Hepatic stellate cell (primary cell): Measurements from ENCODE around the gene SH2D3A.
"Not testable (repeated sequence)": the region's sequence is repeated elsewhere in the genome, so short reads cannot be mapped to it uniquely, and the experiment has no call there.

Source experiments
- DNase-seq: peaks from one replicate; pipeline ENCODE4 v3.0.0; 2011; ENCODE audit warnings: low spot score

Gene SH2D3A

DNA sequence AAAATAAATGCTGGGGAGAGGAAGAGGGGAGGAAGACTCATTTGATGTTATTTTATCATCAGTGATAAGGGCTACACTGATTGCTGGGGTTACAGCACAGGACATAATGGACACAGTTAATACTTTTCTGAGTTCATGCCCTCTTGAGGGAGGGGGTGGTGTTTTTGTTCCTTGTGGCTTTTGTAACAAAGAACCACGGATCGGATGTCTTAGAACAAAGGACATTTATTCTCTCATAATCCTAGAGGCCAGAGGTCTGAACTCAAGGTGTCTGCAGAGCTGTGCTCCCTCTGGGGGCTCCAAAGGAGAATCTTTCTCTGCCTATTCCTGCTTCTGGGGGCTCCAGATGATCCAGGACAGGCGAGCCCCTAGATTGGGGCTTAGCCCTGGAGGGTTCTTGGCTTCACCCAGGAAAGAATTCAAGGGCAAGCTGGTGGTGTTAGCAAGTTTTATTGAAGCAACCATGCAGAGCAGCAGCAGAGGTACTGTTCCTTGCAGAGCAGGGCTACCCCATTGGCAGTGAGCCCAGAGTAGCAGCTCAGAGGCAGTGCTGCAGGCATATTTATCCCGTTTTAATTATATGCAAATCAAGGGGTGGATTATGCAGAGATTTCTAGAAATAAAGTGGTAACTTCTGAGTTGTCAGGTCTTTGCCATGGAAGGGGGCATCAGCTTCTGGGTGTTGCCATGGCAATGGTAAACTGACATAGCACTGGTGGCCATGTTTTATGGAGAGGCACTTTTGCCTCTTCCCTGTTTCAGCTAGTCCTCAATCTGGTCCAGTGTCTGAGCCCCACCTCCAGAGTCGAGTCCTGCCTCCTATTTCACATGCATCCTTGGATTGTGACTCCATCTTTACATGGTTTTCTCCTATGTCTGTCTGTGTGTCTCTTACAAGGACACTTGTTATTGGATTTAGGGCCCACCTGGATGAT is 23.2 kb upstream of the SH2D3A start:
- no peak for DNase-seq

GRCh38 chr19:6788896-6789295 is 21.7 kb upstream of the SH2D3A start:
- DNase-seq, result no peak

GRCh38 chr19:6787393-6787792 is 20.2 kb upstream of the SH2D3A start:
- DNase-seq, result no peak

- DNase-seq, result no peak
Observed at GRCh38 chr19:6779206-6779605, 12.0 kb upstream of the SH2D3A start.

DNA sequence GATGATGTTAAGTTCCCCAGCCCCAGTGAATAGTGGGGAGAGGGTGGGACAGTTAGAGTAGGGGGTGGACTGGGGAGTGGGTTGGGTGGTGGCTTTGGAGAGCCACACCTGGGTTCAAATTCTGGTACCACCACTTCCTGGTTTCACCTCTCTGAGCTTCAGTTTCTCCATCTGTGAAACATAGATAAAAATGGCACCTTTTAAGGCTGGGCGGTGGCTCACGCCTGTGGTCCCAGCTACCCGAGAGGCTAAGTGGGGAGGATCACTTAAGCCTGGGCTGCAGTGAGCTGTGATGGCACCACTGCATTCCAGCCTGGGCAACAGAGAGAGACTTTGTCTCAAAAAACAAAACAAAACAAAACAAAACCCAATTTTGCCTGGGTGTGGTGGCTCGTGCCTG is 11.2 kb upstream of the SH2D3A start:
- DNase-seq, result no peak

DNA sequence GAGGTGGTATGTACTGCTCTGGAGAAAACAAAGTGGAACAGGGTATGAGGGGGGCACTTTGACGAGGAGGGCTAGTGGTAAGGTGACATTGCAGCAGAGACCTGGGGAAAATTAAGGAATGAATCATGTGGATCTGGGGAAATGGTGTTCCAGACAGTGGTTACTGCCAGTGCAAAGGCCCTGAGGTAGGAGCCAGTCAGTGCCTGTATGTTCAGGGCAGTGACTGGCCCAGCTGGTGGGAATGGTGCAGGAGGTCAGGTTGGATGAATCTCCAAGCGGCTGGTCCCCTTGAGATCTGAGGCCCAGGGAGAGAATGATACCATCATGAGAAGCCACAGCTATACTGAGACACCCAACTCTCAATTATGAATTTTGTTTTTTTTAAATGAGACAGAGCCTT is 10.2 kb upstream of the SH2D3A start:
- DNase-seq, result no peak

DNA sequence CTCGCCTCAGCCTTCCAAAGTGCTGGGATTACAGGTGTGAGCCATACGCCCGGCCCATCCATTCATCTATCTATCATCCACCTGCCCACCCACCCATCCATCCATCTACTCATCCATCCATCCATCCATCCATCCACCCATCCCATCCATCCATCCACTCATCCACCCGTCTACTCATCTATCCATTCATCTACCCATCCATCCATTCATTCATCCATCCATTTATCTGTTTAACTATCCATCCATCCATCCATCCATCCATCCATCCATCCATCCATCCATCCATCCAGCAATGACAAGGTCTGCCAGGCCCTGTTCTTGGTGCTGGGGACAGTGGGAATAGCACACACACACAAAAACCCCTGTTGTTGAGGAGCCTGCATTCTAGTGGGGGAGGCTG is 9.8 kb upstream of the SH2D3A start:
- DNase-seq, result no peak

GRCh38 chr19:6776045-6776444 is 8.8 kb upstream of the SH2D3A start:
- DNase-seq, result not testable (repeated sequence)

DNA sequence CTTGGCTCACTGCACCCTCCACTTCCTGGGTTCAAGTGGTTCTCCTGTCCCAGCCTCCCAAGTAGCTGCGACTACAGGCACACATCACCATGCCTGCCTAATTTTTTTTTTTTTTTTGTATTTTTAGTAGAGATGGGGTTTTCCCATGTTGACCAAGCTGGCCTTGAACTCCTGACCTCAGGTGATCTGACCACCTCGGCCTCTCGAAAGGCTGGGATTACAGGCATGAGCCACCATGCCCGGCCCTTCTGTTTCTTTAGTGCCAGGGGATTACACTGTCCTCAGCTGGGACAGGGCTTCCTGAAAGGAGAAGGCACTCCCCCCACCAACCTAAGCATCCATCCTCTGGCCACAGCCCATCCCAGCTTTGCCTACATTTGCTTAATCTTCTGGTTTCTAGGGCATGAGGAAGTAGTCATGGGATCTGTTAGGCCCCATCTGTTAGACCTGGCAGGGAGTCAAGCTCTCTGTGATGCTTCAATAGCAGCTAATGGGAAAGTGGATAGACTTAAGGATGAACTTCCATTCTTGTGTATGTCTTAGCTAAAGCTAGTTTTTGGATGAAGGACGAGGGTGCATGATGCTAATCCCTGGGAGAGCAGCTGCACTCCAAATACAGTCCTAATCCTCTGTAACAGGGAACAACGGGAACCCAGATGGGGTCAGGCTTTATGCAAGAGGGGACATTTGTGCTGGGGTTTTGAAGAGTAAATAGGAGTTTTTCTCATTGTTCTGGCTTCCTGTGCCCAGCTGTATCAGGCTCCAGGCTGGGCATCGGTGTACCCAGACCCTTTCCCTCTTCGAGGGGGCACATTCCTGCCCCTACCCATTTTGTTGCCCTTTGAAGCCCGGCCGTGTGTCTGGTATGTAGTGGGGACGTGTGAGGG is 7.8 kb upstream of the SH2D3A start:
- DNase-seq, result no peak

GRCh38 chr19:6773323-6773931 is 6.2 kb upstream of the SH2D3A start:
- no peak for DNase-seq

DNA sequence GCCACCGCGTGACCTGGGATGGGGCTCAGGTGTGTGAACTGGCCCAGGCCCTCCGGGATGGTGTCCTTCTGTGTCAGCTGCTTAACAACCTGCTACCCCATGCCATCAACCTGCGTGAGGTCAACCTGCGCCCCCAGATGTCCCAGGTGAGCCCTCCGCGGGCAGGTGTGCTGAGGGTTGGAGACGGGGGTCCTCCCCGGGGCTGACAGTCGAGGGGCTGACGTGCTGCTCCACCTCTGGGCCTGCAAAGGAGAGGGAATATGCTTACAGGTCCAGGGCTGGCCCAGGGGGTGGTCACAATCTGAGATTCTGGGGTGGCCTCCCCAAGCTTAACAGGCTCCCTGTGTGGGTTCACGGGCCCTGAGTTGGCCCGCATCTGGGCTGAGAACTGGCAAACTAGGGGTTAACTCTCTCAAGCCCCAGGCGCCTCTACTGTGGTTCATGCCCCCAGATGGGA is 5.7 kb upstream of the SH2D3A start:
- DNase-seq, result no peak

- DNase-seq, result no peak
Observed at GRCh38 chr19:6772028-6772865, 5.0 kb upstream of the SH2D3A start, which contains the start of gene VAV1. Gene VAV1 (plus strand): TSS chr19:6772708. CDS start chr19:6772808, 100 bp downstream.

DNA sequence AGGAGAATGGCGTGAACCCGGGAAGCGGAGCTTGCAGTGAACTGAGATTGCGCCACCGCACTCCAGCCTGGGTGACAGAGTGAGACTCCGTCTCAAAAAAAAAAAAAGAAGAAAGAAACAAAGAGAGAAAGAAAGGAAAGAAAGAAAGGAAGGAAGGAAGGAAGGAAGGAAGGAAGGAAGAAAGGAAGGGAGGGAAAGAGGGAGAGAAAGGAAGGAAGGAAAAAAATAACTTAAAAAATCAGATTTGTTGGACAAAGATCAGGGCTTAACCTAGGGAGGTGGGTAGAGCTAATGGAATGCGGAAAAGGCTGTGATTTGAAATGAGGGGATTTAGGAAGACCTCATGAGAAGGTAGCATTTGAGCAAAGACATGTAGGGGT is 4.4 kb upstream of the SH2D3A start:
- not testable (repeated sequence) for DNase-seq

DNA sequence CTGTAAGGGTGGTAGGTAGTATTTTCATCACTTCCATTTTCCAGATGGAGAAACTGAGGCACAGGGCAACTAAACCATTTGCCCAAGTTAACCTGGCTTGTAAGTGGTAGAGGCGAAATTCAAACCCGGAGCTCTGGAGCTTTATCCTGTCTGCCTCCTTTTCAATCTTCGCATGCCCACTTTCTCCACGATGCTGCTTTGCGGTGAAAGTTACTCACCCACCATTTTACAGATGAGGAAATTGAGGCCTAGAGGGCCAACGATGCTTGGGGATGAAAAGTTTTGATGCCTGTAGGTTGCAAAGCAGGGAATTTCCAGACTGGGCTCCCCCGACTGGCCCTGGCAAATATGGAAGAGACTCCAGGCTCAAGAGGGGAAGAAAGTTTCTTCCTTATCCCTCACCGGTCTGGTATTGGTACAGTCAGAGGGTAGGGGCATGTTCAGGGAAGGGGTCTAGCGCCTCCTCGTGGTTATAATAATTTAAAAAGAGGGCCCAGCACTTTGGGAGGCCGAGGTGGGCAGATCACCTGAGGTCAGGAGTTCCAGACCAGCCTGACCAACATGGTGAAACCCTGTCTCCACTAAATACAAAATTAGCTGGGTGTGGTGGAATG is 1.9 kb upstream of the SH2D3A start:
- DNase-seq, result peak; percentile 65

- DNase-seq, result no peak
Observed at GRCh38 chr19:6768236-6768785, 1.1 kb upstream of the SH2D3A start.

- DNase-seq, result no peak
Observed at GRCh38 chr19:6767081-6767356, 216 bp downstream of the SH2D3A start.

DNA sequence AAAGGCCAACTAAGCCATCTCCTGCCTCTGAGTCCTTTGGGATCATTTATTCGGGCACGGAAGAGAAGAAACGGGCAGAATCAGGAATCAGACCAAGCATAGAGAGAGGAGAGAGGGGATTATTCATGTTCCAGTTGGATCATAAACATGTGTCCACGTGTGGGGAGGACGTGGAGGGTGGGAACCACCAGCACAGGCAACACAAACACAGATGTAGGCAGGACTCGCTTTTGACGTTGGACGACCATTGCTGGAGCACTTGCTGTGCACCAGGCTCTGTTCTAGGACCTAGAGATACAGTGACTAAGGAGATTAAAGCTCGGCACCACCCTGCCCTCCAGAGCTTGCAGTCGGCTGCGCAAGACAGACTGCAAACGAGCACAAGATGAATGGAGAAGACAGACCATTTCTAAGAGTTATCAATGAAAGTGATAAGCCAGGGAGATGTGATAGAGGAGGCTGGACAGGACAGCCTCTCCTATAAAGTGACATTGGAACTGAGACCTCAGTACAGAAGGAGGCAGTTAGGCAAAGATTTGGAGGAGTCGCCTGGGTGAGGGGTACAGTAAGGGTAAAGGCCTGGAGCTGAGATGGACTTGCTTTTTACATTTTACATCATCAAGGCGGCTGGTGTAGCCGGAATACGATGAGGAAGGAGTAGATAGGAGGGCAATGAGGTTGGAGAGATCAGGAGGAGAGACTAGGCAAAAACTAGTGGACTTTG is 716 bp downstream of the SH2D3A start:
- DNase-seq, result no peak

- no peak for DNase-seq
Observed at GRCh38 chr19:6765738-6766356, 1.4 kb downstream of the SH2D3A start.

GRCh38 chr19:6762253-6762797 is 4.9 kb downstream of the SH2D3A start:
- DNase-seq, result not testable (repeated sequence)
